Psoas muscle (tissue), 8 donors: ENCODE results near the gene FGF19. TPM values are rescaled to one million over a fixed set of nuclear protein-coding genes. Genes with fewer than 3 reads are reported as not detected.
A peak's percentile ranks its signal among the peaks of the same experiment; 100 is the strongest.

Source experiments
- ATAC-seq, 4 donors: fragments of 200-7000 bp; cut with Tn5 transposase; one replicate each; pipeline ENCODE4 v1.9.1; 2020; ENCODE audit warnings: moderate library complexity in 3 of 4, mild to moderate bottlenecking in 2 of 4
- DNase-seq, 2 donors: peaks; one replicate each; pipeline ENCODE4 v3.0.0-alpha.2; 2020
- H3K27ac ChIP-seq: fragments of 200-600 bp; one replicate; pipeline ENCODE4 v1.8.0; 2022
- H3K27me3 ChIP-seq, 3 donors: fragments of 200-600 bp in 1 of 3; one replicate each; pipeline versions ENCODE4 v1.6.1 to v1.8.0; 2013 to 2022; ENCODE audit warnings: low read length in 2 of 3, mild to moderate bottlenecking in 2 of 3, moderate library complexity in 1 of 3; ENCODE audit not compliant: insufficient read depth in 3 of 3
- H3K36me3 ChIP-seq, 2 donors: fragments of 200-600 bp in 1 of 2; one replicate each; pipeline versions ENCODE4 v1.6.1 to v1.8.0; 2013 to 2022; ENCODE audit warnings: low read depth in 1 of 2, mild to moderate bottlenecking in 1 of 2, moderate library complexity in 1 of 2; ENCODE audit not compliant: insufficient read depth in 1 of 2
- H3K4me1 ChIP-seq: fragments of 200-600 bp; one replicate; pipeline ENCODE4 v1.8.0; 2022
- H3K4me3 ChIP-seq: fragments of 200-600 bp; one replicate; pipeline ENCODE4 v1.8.0; 2022; ENCODE audit warnings: mild to moderate bottlenecking
- H3K9me3 ChIP-seq: fragments of 200-600 bp; one replicate; pipeline ENCODE4 v1.8.0; 2022
- WGBS, 3 donors: extraction: QIAGEN DNeasy Blood & Tissue Kit; methylation state at CpG; one replicate each; pipeline versions ENCODE4 v1.1.6 to v1.1.7; 2013; 5-methylcytosine and 5-hydroxymethylcytosine counted together
- intact Hi-C, 2 donors: fragments of 100-400 bp; cut with DNase I; formaldehyde crosslinking; loops; one replicate each; pipeline versions ENCODE4 v1.11.0 to v1.14.2; 2022
- polyA plus RNA-seq, 3 donors: library from polyadenylated mRNA; stranded (reverse); fragments of 200-250 nt; gene quantifications; one replicate each; pipeline ENCODE4 v1.2.3, GENCODE V29; 2013
- total RNA-seq, 4 donors: library from RNA; stranded (reverse); fragmentation: NEBNext Ultra II Directional in 2 of 4; extraction: Animal tissue kit (Norgen Biotek cat#: 25700) in 2 of 4; gene quantifications; one replicate each; pipeline versions ENCODE4 v1.2.1 to v1.2.4, GENCODE V29; 2021 to 2023
- TF ChIP-seq, protein P1 (sequence below): fragments of 200-600 bp; IDR thresholded peaks from one replicate; pipeline ENCODE4 v1.8.0; 2022; ENCODE audit warnings: antibody characterized with exemption
- donor health status: healthy with polysubstance abuse.
- donor health status: DM: no; HTN: no; CAD: no; lungs with moderate emphysema.
- donor health status: Bipolar disorder and iron deficiency.
- donor health status: healthy.
- donor health status: DM: yes; HTN: yes; CAD: no.
- donor health status: DM: no; HTN: no; CAD: no.
- donor health status: DM: no; HTN: no; CAD: no.
- donor health status: DM: yes; HTN: yes; CAD: no.

The FGF19 gene
- total and polyA plus RNA-seq, 7 donors = not detected

- no peak for ATAC-seq
Observed at GRCh38 chr11:69665669-69666068, 38.2 kb downstream of the FGF19 start.

DNA sequence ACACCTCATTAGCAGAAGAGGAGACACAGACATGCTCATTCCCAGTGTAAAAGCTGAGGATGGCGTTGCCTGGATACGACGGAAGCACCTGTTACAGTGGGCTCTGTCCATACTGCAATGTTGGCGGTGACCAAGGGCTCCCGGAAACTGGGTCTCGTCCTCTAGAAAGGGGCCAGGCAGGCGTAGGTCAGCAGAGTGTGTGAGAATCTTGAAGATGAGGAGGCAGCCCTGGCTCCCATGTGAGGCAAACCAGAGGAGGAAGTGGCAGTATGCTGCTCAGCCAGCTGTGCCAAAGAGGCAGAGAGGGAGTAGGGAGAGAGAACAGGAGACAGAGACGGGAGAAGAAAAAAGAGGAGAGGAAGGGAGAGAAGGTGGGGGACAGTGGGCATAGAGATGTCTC is 38.9 kb downstream of the FGF19 start:
- 79 to 85% (median 81%) methylated on average over 8 of the region's 8 CpGs for WGBS, 3 donors
- peaks cover 9 to 84% of the 10 kb centered on the region in 2 donors for H3K36me3 ChIP-seq
- no peak overlapping the region for H3K27ac ChIP-seq
- DNase-seq (no peak), ATAC-seq (no peak)
- peaks cover under 1% of the 10 kb centered on the region for H3K4me1 ChIP-seq
- TF ChIP-seq, protein P1, sequence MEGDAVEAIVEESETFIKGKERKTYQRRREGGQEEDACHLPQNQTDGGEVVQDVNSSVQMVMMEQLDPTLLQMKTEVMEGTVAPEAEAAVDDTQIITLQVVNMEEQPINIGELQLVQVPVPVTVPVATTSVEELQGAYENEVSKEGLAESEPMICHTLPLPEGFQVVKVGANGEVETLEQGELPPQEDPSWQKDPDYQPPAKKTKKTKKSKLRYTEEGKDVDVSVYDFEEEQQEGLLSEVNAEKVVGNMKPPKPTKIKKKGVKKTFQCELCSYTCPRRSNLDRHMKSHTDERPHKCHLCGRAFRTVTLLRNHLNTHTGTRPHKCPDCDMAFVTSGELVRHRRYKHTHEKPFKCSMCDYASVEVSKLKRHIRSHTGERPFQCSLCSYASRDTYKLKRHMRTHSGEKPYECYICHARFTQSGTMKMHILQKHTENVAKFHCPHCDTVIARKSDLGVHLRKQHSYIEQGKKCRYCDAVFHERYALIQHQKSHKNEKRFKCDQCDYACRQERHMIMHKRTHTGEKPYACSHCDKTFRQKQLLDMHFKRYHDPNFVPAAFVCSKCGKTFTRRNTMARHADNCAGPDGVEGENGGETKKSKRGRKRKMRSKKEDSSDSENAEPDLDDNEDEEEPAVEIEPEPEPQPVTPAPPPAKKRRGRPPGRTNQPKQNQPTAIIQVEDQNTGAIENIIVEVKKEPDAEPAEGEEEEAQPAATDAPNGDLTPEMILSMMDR = no peak
- no peaks in the 10 kb centered on the region for H3K9me3 ChIP-seq
- H3K4me3 ChIP-seq = no peak overlapping the region
- no peaks in the 10 kb centered on the region for H3K27me3 ChIP-seq
- intact Hi-C loops = loop anchor here in 1 of 2 donors (5.0 kb wide), 1 partner anchor 563 kb away; no protein-coding TSS in a partner anchor

More at GRCh38 chr11:69665669-69666068, 38.2 kb downstream of the FGF19 start:
- WGBS, 3 donors = 91 to 96% (median 91%) methylated on average over 11 of the region's 11 CpGs
- Histone ChIP-seq H3K4me1 (peaks cover 8% of the 10 kb centered on the region), H3K4me3 (no peak overlapping the region), H3K27ac (no peak overlapping the region), H3K36me3 (peaks cover 9 to 83% of the 10 kb centered on the region in 2 donors), H3K9me3 (no peaks in the 10 kb centered on the region), H3K27me3 (no peaks in the 10 kb centered on the region)
- intact Hi-C loops = loop anchor here in 1 of 2 donors (5.0 kb wide), 1 partner anchor 563 kb away; no protein-coding TSS in a partner anchor
- peak in 1 of 2 donors; percentile 13 for DNase-seq
- TF ChIP-seq, protein P1 = no peak

- no peaks in the 10 kb centered on the region for H3K4me1 ChIP-seq
- TF ChIP-seq, protein P1 = no peak
- no peak overlapping the region for H3K4me3 ChIP-seq
- intact Hi-C loops = no loop called here
- H3K27ac ChIP-seq = no peak overlapping the region
- no peaks in the 10 kb centered on the region for H3K9me3 ChIP-seq
- no peaks in the 10 kb centered on the region for H3K27me3 ChIP-seq
- DNase-seq (peak in 1 of 2 donors; percentile 28), ATAC-seq (no peak)
- WGBS, 3 donors = 89 to 93% (median 93%) methylated on average over 17 of the region's 17 CpGs
- peaks cover 9 to 80% of the 10 kb centered on the region in 2 donors for H3K36me3 ChIP-seq
Observed at GRCh38 chr11:69664103-69664775, 39.6 kb downstream of the FGF19 start.

- Histone ChIP-seq H3K9me3 (no peaks in the 10 kb centered on the region), H3K36me3 (peaks cover 9 to 72% of the 10 kb centered on the region in 2 donors), H3K4me1 (no peaks in the 10 kb centered on the region), H3K27me3 (no peaks in the 10 kb centered on the region), H3K27ac (no peak overlapping the region), H3K4me3 (no peak overlapping the region)
- TF ChIP-seq, protein P1 = no peak
- WGBS, 3 donors = 93 to 96% (median 94%) methylated on average over 6 of the region's 6 CpGs
- intact Hi-C loops = no loop called here
- ATAC-seq (no peak), DNase-seq (peak in 1 of 2 donors; percentile 21)
Observed at GRCh38 chr11:69663326-69663725, 40.5 kb downstream of the FGF19 start.
